Astrocyte of the cerebellum (primary cell): ENCODE data around the gene CD34.
A peak's percentile ranks its signal among the peaks of the same experiment; 100 is the strongest.
"Not testable (repeated sequence)": the region's sequence is repeated elsewhere in the genome, so short reads cannot be mapped to it uniquely, and the experiment has no call there.

Experiments used
- DNase-seq: peaks from one replicate; pipeline ENCODE4 v3.0.0-alpha.2; 2011; ENCODE audit warnings: low read depth
- H3K4me3 ChIP-seq: 2 replicates; pipeline ENCODE4 v1.5.1; 2011; ENCODE audit warnings: mild to moderate bottlenecking, low read depth, low read length, moderate library complexity
- CTCF ChIP-seq: IDR thresholded peaks from 2 replicates; pipeline ENCODE4 v1.5.1; 2012; ENCODE audit warnings: low read length, low read depth, moderate library complexity, mild to moderate bottlenecking; ENCODE audit errors: missing control alignments
- in situ Hi-C: cut with HindIII; loops from 2 replicates; pipeline ENCODE4 v1.10.0; 2017; ENCODE audit warnings: low sequenced_read_pairs

The CD34 gene

GRCh38 chr1:207933205-207933800 is 22.4 kb upstream of the CD34 start:
- DNase-seq, result no peak
- in situ Hi-C loops, result no loop called here
- H3K4me3 ChIP-seq, result no peak overlapping the region
- TF ChIP-seq CTCF, result no peak

- no peak for DNase-seq
- in situ Hi-C loops, result no loop called here
- no peak for TF ChIP-seq CTCF
- no peak overlapping the region for H3K4me3 ChIP-seq
Measured at GRCh38 chr1:207926984-207927383, 16.1 kb upstream of the CD34 start.

DNA sequence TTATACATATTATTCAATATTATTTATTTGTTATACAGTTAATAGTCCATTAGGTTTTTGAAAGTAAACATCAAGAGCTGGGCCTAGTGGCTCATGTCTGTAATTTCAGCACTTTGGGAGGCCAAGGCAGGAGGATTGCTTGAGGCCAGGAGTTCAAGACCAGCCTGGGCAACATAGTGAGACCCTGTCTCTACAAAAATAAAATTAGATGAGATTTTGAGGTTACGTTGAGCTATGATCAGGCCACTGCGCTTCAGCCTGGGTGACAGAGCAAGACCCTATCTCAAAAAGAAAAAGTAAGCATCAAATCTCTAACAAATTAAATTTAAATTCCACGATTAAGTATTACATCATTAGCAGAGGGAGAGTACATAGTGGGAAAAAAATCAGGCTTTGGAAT is 15.0 kb upstream of the CD34 start:
- DNase-seq, H3K4me3 ChIP-seq, in situ Hi-C loops: not testable (repeated sequence)

- in situ Hi-C loops, result no loop called here
- no peak overlapping the region for H3K4me3 ChIP-seq
- peak; percentile 19 for DNase-seq
Measured at GRCh38 chr1:207925210-207925609, 14.3 kb upstream of the CD34 start.

DNA sequence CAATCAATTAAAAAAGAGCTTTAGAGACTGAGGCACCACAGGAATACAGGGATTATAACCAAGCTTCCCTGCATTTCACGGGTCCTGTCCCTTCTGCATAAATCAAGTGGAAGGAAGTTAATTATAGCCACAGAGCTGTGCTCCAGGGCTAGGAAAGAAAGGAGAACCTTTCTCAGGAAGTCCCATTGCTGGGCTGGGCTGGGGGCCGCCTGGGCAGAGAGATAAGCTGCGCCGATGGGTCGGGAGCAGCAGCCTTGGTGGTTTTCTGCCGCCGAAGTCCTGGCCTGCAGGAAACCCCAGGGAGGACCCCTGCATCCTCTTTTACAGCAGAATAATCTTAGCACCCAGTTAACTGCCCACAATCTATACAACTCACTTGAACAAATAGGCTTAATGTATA is 12.6 kb upstream of the CD34 start:
- H3K4me3 ChIP-seq, result no peak overlapping the region
- DNase-seq, result no peak
- in situ Hi-C loops, result no loop called here
- TF ChIP-seq CTCF, result no peak

More at GRCh38 chr1:207925210-207925609, 14.3 kb upstream of the CD34 start:
- no peak for TF ChIP-seq CTCF

DNA sequence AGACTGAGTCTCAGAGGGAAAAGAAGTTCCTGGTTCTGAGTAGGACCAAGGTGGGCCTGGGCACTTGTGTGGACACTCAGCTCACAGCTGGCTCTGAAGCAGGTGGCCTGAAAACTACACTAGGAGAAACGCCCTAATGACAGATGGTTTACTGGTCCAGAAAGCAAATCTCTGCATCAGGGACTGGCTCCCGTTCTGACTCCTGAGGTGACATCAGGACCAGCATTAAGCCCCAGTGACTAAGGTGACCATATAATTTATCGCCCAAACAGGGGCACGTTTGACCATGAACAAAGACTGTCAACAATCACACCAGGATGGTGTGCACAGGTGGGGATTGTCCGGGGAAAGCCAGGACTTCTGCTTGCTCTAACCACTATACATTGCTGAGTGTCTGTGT is 12.2 kb upstream of the CD34 start:
- no peak overlapping the region for H3K4me3 ChIP-seq
- no peak for TF ChIP-seq CTCF
- no peak for DNase-seq
- in situ Hi-C loops, result no loop called here

DNA sequence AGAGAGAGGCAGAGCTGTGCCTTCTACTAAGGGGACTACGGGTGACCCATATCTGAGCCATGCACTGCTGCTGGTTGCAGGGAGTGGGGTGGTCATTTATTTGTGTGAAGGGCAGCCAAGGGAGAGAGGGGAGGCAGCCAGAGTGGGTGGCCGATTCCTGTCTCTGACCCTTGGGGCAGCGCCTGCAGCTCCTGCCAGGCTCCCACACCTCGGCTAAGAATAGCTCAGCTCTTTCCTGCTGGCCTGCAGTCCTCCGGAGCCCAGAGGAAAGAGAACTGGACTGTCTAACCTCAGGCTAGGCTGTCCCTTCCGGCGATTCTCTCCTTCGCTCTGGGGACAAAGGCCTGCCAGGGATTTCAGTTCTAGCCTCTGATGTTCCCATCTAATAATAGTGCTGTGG is 11.6 kb upstream of the CD34 start:
- in situ Hi-C loops, result no loop called here
- H3K4me3 ChIP-seq, result no peak overlapping the region
- DNase-seq, result no peak
- TF ChIP-seq CTCF, result no peak
